Neural cell (in vitro differentiated cells): Measurements from ENCODE around the gene COQ8B.

Source experiments
- EP300 ChIP-seq: fragments of 450-650 bp; conservative IDR thresholded peaks from 2 replicates; pipeline ENCODE4 v1.6.1; 2014; ENCODE audit warnings: antibody characterized with exemption, mild to moderate bottlenecking, moderate library complexity; ENCODE audit not compliant: poor library complexity, severe bottlenecking
- EZH2 ChIP-seq: fragments of 200-600, 300-800 bp; shearing (Covaris generic), sonication (generic); IDR thresholded peaks from 2 replicates; pipeline ENCODE4 v1.6.1; 2014; ENCODE audit warnings: antibody characterized with exemption, low read length, borderline replicate concordance, mild to moderate bottlenecking; ENCODE audit not compliant: insufficient read depth, poor library complexity, severe bottlenecking
- MXI1 ChIP-seq: fragments of 450-650 bp; conservative IDR thresholded peaks from 2 replicates; pipeline ENCODE4 v1.6.1; 2014; ENCODE audit warnings: antibody characterized with exemption, mild to moderate bottlenecking; ENCODE audit not compliant: poor library complexity, severe bottlenecking
- POLR2AphosphoS5 ChIP-seq: IDR thresholded peaks from 2 replicates; pipeline ENCODE4 v1.6.1; 2012
- RAD21 ChIP-seq: fragments of 450-650 bp; conservative IDR thresholded peaks from 2 replicates; pipeline ENCODE4 v1.6.1; 2014; ENCODE audit warnings: antibody characterized with exemption, mild to moderate bottlenecking, moderate library complexity
- SMC3 ChIP-seq: fragments of 450-650 bp; conservative IDR thresholded peaks from 2 replicates; pipeline ENCODE4 v1.6.1; 2014; ENCODE audit warnings: antibody characterized with exemption, mild to moderate bottlenecking, moderate library complexity; ENCODE audit not compliant: poor library complexity
- TAF1 ChIP-seq: IDR thresholded peaks from 2 replicates; pipeline ENCODE4 v1.6.1; 2012; ENCODE audit warnings: low read depth
- TF ChIP-seq, protein P1 (sequence below): fragments of 450-650 bp; IDR thresholded peaks from 2 replicates; pipeline ENCODE4 v1.5.1; 2014; ENCODE audit warnings: antibody characterized with exemption, mild to moderate bottlenecking, moderate library complexity; ENCODE audit not compliant: poor library complexity, severe bottlenecking
- TF ChIP-seq, protein P2 (sequence below): IDR thresholded peaks from 2 replicates; pipeline ENCODE4 v1.6.1; 2012; ENCODE audit warnings: borderline replicate concordance

DNA sequence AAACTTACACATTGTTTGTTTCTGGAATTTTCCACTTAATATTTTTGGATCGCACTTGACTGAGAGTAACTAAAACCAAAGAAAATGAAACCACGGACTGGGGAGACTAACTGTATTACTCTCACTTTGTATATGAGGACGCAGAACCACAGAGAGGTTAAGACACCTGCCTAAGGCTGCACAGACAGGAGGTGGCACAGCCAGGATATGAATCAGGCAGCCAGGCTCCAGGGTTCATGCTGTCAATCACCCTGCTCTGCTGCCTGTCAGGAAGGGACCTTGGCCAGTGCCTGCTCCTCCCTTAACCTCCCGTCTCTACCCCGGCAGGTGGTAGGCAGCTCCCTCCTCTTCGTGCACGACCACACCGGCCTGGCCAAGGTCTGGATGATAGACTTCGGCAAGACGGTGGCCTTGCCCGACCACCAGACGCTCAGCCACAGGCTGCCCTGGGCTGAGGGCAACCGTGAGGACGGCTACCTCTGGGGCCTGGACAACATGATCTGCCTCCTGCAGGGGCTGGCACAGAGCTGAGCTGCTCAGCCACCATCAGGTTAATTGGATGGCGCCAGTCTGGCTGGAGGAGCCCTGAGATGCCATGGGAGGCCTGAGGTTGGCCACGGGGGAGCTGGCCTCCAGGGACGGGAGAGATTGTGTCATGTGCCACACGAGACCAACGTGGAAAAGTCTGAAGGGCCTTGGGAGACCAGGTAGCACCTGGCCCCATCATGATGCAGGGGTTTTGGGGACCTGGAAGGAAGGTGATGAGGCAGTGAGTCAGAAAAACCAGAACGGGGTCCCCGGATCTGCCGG is 22.5 kb upstream of the COQ8B start:
- TF ChIP-seq POLR2AphosphoS5 = no peak
- TF ChIP-seq, protein P1, sequence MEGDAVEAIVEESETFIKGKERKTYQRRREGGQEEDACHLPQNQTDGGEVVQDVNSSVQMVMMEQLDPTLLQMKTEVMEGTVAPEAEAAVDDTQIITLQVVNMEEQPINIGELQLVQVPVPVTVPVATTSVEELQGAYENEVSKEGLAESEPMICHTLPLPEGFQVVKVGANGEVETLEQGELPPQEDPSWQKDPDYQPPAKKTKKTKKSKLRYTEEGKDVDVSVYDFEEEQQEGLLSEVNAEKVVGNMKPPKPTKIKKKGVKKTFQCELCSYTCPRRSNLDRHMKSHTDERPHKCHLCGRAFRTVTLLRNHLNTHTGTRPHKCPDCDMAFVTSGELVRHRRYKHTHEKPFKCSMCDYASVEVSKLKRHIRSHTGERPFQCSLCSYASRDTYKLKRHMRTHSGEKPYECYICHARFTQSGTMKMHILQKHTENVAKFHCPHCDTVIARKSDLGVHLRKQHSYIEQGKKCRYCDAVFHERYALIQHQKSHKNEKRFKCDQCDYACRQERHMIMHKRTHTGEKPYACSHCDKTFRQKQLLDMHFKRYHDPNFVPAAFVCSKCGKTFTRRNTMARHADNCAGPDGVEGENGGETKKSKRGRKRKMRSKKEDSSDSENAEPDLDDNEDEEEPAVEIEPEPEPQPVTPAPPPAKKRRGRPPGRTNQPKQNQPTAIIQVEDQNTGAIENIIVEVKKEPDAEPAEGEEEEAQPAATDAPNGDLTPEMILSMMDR = no peak
- no peak for TF ChIP-seq RAD21
- TF ChIP-seq EZH2 = no peak
- TF ChIP-seq TAF1 = no peak
- no peak for TF ChIP-seq SMC3
- no peak for TF ChIP-seq EP300
- TF ChIP-seq, protein P2, sequence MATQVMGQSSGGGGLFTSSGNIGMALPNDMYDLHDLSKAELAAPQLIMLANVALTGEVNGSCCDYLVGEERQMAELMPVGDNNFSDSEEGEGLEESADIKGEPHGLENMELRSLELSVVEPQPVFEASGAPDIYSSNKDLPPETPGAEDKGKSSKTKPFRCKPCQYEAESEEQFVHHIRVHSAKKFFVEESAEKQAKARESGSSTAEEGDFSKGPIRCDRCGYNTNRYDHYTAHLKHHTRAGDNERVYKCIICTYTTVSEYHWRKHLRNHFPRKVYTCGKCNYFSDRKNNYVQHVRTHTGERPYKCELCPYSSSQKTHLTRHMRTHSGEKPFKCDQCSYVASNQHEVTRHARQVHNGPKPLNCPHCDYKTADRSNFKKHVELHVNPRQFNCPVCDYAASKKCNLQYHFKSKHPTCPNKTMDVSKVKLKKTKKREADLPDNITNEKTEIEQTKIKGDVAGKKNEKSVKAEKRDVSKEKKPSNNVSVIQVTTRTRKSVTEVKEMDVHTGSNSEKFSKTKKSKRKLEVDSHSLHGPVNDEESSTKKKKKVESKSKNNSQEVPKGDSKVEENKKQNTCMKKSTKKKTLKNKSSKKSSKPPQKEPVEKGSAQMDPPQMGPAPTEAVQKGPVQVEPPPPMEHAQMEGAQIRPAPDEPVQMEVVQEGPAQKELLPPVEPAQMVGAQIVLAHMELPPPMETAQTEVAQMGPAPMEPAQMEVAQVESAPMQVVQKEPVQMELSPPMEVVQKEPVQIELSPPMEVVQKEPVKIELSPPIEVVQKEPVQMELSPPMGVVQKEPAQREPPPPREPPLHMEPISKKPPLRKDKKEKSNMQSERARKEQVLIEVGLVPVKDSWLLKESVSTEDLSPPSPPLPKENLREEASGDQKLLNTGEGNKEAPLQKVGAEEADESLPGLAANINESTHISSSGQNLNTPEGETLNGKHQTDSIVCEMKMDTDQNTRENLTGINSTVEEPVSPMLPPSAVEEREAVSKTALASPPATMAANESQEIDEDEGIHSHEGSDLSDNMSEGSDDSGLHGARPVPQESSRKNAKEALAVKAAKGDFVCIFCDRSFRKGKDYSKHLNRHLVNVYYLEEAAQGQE = no peak
- no peak for TF ChIP-seq MXI1
